ENCODE data around the gene EIF1B.

The EIF1B gene

GRCh38 chr3:40308725-40309417, 636 bp upstream of the EIF1B start:
- no peak for DNase-seq (ENCODE audit: low spot score)

GRCh38 chr3:40309925-40310695, 603 bp downstream of the EIF1B start:
- peak; percentile 71 for DNase-seq (ENCODE audit: low spot score)

DNA sequence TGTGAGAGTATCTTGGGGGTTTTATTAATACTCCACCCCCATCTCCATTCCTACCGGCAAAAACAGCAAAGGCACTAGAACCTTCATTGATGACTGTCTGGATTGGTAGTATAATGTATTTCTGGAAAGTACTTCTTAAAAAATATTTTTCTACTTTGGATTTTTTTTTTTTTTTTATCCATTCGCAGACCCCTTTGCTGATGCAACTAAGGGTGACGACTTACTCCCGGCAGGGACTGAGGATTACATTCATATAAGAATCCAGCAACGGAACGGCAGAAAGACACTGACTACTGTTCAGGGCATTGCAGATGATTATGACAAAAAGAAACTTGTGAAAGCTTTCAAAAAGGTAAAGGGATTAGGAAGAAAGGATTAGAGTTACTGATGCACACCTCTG, 1.2 kb downstream of the EIF1B start:
- DNase-seq (ENCODE audit: low spot score): no peak

- DNase-seq (ENCODE audit: low spot score): no peak
Measured at GRCh38 chr3:40312661-40313226, 3.2 kb downstream of the EIF1B start.

DNA sequence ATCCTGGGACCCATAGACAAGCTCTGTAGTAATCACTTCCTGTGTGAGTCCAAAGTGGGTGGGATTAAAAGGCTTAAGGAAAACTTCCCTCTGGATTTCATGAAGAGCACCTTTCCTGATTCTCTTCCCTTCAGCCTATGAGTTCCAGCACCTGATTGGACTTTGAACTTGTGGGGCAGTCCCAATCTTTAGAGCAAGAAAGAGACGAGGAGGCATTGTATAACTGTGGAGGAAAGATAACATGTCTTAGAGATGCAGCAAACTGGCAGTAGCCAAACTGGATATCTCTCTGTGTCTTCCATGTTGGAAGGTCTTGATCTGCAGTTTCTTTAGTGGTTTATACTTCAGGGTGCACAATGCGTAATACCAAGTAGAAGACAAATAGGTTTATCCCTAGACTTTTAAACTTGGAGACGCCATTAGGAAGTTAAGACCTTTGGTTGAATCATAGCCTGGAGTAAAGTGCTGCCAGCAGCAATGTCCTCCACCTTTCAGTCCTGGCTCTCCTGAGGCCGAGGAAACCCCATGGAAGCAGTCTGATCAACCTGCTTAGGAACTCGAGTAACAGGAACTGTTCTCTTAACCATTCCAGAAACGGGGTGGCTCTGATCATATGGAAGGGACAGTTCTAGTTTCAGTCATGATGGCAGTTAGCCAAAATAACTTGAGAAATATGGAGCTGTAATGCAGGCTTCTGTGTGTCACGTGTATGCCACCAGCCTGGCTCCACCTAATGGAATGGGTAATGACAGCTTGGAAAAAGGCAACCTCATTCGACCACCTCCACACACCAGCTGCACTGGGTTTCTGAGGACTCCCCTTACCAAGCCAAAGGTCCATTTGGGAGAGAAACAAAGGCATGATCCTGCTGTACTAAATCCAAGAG, 4.7 kb downstream of the EIF1B start:
- no peak for DNase-seq (ENCODE audit: low spot score)

GRCh38 chr3:40317061-40317855, 7.8 kb downstream of the EIF1B start:
- peak; percentile 53 for DNase-seq (ENCODE audit: low spot score)

DNA sequence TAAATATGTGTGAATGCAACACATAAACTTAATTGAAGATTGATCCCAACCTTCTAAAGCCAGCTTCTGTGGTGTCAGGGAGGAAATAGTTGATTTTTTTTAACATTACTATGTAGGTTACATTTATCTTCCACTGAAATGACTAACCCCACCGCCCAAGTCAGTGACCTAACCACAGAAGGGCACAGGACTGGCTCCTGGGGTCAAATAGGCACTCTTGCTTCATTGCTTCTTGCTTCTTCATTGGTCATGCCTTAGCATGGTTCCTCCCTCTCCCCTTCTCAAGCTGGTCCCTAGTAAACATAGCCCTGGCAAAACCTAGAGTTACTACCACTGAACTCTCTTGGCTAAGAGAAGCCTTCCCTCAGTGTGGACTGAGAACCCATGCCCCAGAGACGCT, 12.3 kb downstream of the EIF1B start:
- DNase-seq (ENCODE audit: low spot score): no peak

- no peak for DNase-seq (ENCODE audit: low spot score)
Measured at GRCh38 chr3:40323946-40324345, 14.4 kb downstream of the EIF1B start.

DNA sequence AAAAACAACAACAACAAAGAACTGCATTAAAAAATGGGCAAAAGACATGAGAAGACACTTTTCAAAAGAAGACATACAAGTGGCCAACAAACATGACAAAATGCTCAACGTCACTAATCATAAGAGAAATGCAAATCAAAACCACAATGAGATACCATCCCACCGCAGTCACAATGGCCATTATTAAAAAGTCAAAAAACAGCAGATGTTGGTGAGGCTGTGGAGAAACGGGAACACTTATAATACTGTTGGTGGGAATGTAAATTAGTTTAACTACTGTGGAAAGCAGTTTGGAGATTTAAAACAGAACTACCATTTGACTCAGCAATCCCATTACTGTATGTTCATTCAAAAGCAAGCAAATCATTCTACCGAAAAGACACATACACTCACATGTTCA, 15.1 kb downstream of the EIF1B start:
- no peak for DNase-seq (ENCODE audit: low spot score)

GRCh38 chr3:40325465-40325864, 16.0 kb downstream of the EIF1B start:
- no peak for DNase-seq (ENCODE audit: low spot score)

DNA sequence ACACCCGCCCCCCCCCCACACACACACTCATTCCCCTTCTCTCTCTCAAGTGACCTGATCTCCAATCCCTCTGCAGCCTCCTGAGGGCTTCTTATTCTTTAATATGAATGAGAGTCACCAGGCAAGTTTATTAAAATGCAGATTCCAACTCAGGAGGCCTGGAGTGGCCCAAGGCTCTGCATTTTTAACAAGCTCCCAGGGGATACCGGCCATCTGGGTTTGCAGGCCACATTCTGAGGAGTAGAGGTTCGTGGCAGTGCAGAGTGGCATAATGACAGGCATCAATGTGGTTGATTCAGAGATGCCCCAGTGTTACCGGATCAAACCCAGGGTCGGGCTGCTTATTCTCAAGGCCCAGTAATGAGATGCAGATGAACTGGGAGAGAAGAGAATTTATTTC, 18.9 kb downstream of the EIF1B start:
- DNase-seq (ENCODE audit: low spot score): no peak

DNA sequence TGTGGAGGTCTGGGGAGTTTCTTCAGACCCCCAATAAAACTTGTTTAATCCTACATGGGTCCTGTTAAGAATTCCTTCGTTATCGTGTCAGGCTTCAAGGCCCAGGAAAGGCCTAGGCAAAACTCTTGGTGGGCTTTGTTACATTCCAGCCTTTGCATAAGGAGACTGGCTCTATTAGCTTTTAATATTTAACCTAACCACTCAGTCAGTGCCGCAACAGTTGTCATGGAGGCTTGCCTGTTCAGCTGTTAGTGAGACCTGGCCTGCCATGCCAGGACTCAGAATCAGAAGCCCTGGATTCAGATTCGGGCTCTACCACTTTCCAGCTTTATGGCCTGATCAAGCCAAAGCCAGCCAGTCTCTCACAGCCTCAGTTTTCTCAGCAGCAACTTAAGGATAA, 19.6 kb downstream of the EIF1B start:
- DNase-seq (ENCODE audit: low spot score): no peak

DNA sequence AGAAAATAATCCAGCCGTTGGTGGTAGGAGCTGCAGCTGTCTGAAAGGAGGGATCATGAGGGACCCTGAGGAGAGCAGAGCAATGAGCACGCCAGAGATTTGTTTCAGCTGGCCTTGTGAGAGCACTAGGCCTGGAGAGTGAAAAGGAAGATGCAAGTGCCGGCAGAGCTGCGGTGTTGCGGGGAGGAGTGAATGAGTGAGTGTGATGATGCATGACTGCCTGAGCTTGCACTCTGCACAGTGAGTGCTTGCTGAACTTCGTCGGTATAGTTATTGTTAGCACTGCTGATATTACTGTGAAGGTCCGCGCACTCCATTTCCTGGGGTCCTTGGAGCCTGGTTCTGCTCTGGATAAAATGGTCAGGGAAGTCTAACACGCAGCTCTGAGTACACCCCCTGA, 23.2 kb downstream of the EIF1B start:
- no peak for DNase-seq (ENCODE audit: low spot score)

DNA sequence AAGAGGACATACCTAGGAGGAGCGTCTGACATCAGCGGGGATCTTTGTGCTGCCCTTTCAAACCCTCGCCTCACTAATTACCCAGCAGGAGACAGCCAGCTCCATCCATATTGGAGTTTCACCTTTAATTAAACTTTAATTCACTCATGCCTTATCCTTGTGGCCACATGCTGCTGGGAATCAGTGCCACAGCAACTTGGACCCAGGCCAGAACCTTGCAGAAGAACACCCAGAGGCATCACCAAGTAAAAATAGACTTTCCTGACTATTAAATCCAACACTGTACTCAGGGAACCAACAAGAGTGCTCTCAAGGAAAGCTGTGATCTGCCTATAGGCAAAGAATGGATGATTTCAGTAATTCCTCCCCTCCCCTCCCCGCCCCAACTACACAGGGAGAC, 23.9 kb downstream of the EIF1B start:
- DNase-seq (ENCODE audit: low spot score): no peak

- no peak for DNase-seq (ENCODE audit: low spot score)
Measured at GRCh38 chr3:40333852-40334251, 24.3 kb downstream of the EIF1B start.

- no peak for DNase-seq (ENCODE audit: low spot score)
Measured at GRCh38 chr3:40336101-40336500, 26.6 kb downstream of the EIF1B start.

DNA sequence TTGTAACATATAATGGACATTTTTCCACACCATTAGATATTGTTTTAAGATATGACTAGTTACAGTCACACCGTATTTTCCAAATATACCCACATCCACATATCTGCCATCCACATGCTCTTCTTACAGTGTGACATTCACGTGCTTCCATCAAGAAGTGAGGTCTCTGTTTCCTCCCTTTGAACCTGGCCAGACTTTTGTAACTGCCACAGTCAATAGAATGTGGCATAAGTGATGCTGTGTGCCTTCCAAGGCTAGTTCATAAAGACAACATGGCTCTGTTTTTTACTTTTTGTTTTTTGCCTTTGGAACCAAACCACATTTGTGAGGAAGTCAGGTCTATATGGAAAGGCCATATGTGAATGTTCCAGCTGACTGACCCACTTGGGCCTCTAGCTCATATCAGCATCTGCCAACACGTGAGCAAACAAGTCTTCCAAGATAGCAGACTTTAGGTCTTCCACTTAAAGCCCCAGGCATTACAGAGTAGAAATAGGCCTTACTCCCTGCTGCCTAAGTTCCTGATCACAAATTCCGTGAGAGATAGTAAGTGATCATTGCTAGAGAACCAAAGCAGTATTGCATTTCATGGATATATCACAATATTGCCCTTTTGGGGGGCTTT, 27.1 kb downstream of the EIF1B start:
- no peak for DNase-seq (ENCODE audit: low spot score)

DNA sequence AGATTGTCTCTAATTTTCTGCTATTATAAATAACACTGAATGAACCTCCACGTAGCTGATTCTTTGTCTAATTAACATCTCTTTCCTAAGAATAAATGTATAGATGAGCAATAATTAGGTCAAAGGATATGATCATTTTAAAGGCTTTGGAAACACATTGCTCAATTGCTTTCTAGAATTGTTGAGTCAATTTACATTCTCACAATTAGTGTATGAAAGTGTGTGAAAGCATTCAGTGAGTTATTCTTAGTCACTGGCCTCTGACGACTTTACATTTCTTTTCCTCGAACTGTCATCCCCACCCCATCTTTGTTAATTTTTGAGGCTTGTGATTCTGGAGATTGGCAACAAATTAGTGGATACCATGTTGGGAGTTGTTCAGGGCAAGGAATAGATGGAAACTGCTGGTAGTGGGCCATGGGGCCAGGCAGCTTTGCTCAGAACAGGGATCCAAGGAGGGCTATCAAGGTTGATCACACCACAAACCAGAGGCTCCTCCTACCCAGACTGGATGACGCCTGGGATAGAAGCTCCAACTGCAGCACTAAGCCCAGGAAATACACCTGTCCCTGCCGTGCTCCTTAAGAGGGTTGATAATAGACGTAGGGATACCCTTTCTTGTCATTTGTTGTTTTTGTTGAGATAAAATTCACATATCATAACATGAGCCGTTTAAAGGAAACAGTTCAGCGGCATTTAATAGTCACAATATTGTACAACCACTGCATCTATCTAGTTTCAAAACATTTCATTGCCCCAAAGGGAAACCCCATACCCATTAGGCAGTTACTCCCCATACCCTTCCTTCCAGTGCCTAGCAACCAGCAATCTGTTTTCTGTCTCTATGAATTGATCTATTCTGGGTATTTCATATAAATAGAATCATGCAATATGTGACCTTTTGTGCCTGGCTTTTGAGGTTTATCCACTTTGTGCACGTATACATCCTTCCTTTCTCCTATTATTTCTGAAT, 27.9 kb downstream of the EIF1B start:
- DNase-seq (ENCODE audit: low spot score): no peak

- no peak for DNase-seq (ENCODE audit: low spot score)
Measured at GRCh38 chr3:40339871-40340270, 30.4 kb downstream of the EIF1B start.
